ENCODE results near the gene CAMK2A. TPM values are rescaled to one million over a fixed set of nuclear protein-coding genes. Genes with fewer than 3 reads are reported as not detected.

Gene CAMK2A
- polyA plus RNA-seq, 1 donor (not counting 4 experiments of a cell fraction or from before 2014, with no cell fraction given), result 0.05 TPM

DNA sequence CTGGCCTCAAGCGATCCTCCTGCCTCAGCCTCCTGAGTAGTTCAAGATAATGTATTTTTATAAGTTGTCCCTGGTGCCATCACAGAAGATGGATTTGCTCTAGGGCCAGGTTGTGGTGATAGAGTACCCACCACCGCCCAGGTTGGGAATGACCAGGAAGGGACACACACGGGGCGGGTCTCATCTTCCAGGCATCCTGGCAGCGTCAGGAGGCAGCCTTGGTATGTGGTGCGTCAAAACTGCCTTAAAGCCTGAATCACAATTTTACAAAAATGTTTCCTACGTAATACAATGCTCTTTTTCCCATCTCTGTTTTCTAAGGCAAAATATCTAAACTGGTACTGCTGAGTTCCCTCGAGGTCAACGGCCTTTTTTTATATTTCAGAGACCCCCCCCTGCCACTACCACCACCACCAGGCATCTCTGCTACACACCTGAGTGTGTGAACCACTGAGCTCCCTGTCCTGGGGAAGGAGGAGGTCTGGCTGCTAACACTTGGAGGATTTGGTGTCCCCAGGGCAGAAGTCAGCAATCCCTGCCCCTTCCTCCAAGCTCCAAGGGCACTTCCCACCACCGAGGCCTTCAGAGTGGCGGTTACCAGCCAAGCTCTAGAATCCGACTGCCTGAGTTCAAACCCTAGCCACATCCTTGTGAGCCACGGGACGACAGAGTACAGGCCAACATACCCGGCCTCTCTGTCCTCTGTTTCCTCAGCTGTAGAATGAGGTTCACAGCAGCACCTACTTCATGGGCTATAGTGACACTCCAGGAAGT, 52.4 kb downstream of the CAMK2A start:
- no peaks in the 10 kb centered on the region for H3K9me1 ChIP-seq (ENCODE audit: control insufficient read depth, extremely low read depth, insufficient read depth, low read length)
- DNase-seq (ENCODE audit: low read depth, low spot score) (no peak), FAIRE-seq (no peak)
- H3K4me3 ChIP-seq (ENCODE audit: control insufficient read depth in 2 of 3, extremely low read depth in 1 of 3, insufficient read depth in 2 of 3, low read depth in 1 of 3, low read length in 3 of 3), result no peak overlapping the region
- no peaks in the 10 kb centered on the region for H3K27me3 ChIP-seq (ENCODE audit: control insufficient read depth, extremely low read depth, insufficient read depth, low read length)
- H3K27ac ChIP-seq (ENCODE audit: control insufficient read depth, insufficient read depth, low read length), result no peak overlapping the region
- no peaks in the 10 kb centered on the region for H4K20me1 ChIP-seq (ENCODE audit: control insufficient read depth, extremely low read depth, insufficient read depth, low read length)
- no peak overlapping the region for H3K9ac ChIP-seq (ENCODE audit: control insufficient read depth, extremely low read depth, insufficient read depth, low read length)
- no peak for TF ChIP-seq EZH2 (IDR thresholded peaks at IDR 0.05; ENCODE audit: low read length)
- TF ChIP-seq CTCF (optimal IDR thresholded peaks at IDR 0.05 in 1 of 3, IDR thresholded peaks at IDR 0.05 in 1 of 3, conservative IDR thresholded peaks at IDR 0.05 in 1 of 3; ENCODE audit: extremely low read depth in 1 of 3, insufficient read depth in 2 of 3, low read length in 3 of 3), result no peak
- H3K4me2 ChIP-seq (ENCODE audit: control insufficient read depth, extremely low read depth, insufficient read depth, low read depth, low read length), result no peak overlapping the region
- H3K79me2 ChIP-seq (ENCODE audit: control insufficient read depth, insufficient read depth, low read length), result no peaks in the 10 kb centered on the region
- no peaks in the 10 kb centered on the region for H3K9me3 ChIP-seq (ENCODE audit: control insufficient read depth, low read depth, low read length)
- no peak overlapping the region for H2AFZ ChIP-seq (ENCODE audit: control insufficient read depth, low read length)
- no peaks in the 10 kb centered on the region for H3K4me1 ChIP-seq (ENCODE audit: control insufficient read depth, extremely low read depth, insufficient read depth, low read length)
- H3K36me3 ChIP-seq (ENCODE audit: control insufficient read depth in 2 of 2, extremely low read depth in 1 of 2, insufficient read depth in 2 of 2, low read length in 2 of 2), result no peaks in the 10 kb centered on the region
- dilution Hi-C loops (cut with MboI; ENCODE audit: extremely low pct_ligation_motif_present, low sequenced_read_pairs), result no loop called here

DNA sequence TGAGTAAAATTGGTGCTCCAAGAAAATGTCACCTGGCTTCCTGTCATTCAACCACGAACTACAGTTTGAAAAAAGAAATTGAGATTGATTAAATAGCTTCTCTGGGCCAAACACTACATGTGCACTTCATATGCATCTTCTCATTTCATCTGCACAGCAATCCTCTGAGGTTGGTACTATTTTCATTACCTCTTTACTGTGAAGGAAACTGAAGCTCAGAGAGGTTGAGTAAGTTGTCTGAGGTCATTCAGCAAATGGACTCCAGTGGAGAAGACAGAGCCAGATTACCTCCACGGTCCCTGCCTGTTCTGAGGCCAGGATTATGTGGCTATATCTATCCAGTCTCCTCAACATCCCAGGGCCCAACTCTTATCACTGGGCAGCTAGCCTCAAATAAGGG, 53.3 kb downstream of the CAMK2A start:
- no peak overlapping the region for H2AFZ ChIP-seq (ENCODE audit: control insufficient read depth, low read length)
- no peak for DNase-seq (ENCODE audit: low read depth, low spot score)
- no peak for TF ChIP-seq CTCF (optimal IDR thresholded peaks at IDR 0.05 in 1 of 3, IDR thresholded peaks at IDR 0.05 in 1 of 3, conservative IDR thresholded peaks at IDR 0.05 in 1 of 3; ENCODE audit: extremely low read depth in 1 of 3, insufficient read depth in 2 of 3, low read length in 3 of 3)
- no peak for TF ChIP-seq EZH2 (IDR thresholded peaks at IDR 0.05; ENCODE audit: low read length)
- no peaks in the 10 kb centered on the region for H3K36me3 ChIP-seq (ENCODE audit: control insufficient read depth in 2 of 2, extremely low read depth in 1 of 2, insufficient read depth in 2 of 2, low read length in 2 of 2)
- no peak for FAIRE-seq
- no peaks in the 10 kb centered on the region for H3K79me2 ChIP-seq (ENCODE audit: control insufficient read depth, insufficient read depth, low read length)
- no peak overlapping the region for H3K9ac ChIP-seq (ENCODE audit: control insufficient read depth, extremely low read depth, insufficient read depth, low read length)
- H3K4me1 ChIP-seq (ENCODE audit: control insufficient read depth, extremely low read depth, insufficient read depth, low read length), result no peaks in the 10 kb centered on the region
- H3K9me3 ChIP-seq (ENCODE audit: control insufficient read depth, low read depth, low read length), result no peaks in the 10 kb centered on the region
- no peaks in the 10 kb centered on the region for H4K20me1 ChIP-seq (ENCODE audit: control insufficient read depth, extremely low read depth, insufficient read depth, low read length)
- H3K27me3 ChIP-seq (ENCODE audit: control insufficient read depth, extremely low read depth, insufficient read depth, low read length), result no peaks in the 10 kb centered on the region
- H3K4me2 ChIP-seq (ENCODE audit: control insufficient read depth, extremely low read depth, insufficient read depth, low read depth, low read length), result no peak overlapping the region
- H3K27ac ChIP-seq (ENCODE audit: control insufficient read depth, insufficient read depth, low read length), result no peak overlapping the region
- dilution Hi-C loops (cut with MboI; ENCODE audit: extremely low pct_ligation_motif_present, low sequenced_read_pairs), result no loop called here
- H3K9me1 ChIP-seq (ENCODE audit: control insufficient read depth, extremely low read depth, insufficient read depth, low read length), result no peaks in the 10 kb centered on the region
- H3K4me3 ChIP-seq (ENCODE audit: control insufficient read depth in 2 of 3, extremely low read depth in 1 of 3, insufficient read depth in 2 of 3, low read depth in 1 of 3, low read length in 3 of 3), result no peak overlapping the region
